HTR-8/SVneo (cell line): Measurements from ENCODE around the gene NME7.
"Not testable (repeated sequence)": the region's sequence is repeated elsewhere in the genome, so short reads cannot be mapped to it uniquely, and the experiment has no call there.

Experiments
- DNase-seq: peaks from one replicate; pipeline ENCODE4 v3.0.0; 2011; ENCODE audit warnings: low spot score, mixed read lengths; ENCODE audit not compliant: insufficient read length
- FAIRE-seq: peaks from 2 replicates; lab custom pipeline; 2011; peaks lifted over from hg19 to GRCh38; lab: Jason Lieb, UNC

Gene NME7

GRCh38 chr1:169138866-169139670 lies 228.5 kb downstream of the NME7 start:
- FAIRE-seq (no peak), DNase-seq (no peak)

GRCh38 chr1:169137357-169137756 lies 230.2 kb downstream of the NME7 start:
- FAIRE-seq (no peak), DNase-seq (no peak)

- DNase-seq (no peak), FAIRE-seq (no peak)
These were observed 233.6 kb downstream of the NME7 start for GRCh38 chr1:169133801-169134502.

- DNase-seq (no peak), FAIRE-seq (no peak)
These were observed 234.4 kb downstream of the NME7 start for GRCh38 chr1:169133228-169133576.

- FAIRE-seq (no peak), DNase-seq (no peak)
These were observed 234.9 kb downstream of the NME7 start for GRCh38 chr1:169132512-169133227.

- DNase-seq (no peak), FAIRE-seq (no peak)
These were observed 236.9 kb downstream of the NME7 start for GRCh38 chr1:169130683-169131082.

GRCh38 chr1:169129109-169129784 lies 238.3 kb downstream of the NME7 start:
- DNase-seq (no peak), FAIRE-seq (no peak)

- FAIRE-seq (no peak), DNase-seq (no peak)
These were observed 239.0 kb downstream of the NME7 start for GRCh38 chr1:169128562-169128961.

- DNase-seq, result no peak
- FAIRE-seq, result no peak
These were observed 240.3 kb downstream of the NME7 start for GRCh38 chr1:169127305-169127704.

GRCh38 chr1:169126335-169126734 lies 241.3 kb downstream of the NME7 start:
- FAIRE-seq, result no peak
- no peak for DNase-seq

GRCh38 chr1:169125597-169125996 lies 242.0 kb downstream of the NME7 start:
- DNase-seq, FAIRE-seq: not testable (repeated sequence)

GRCh38 chr1:169124459-169124858 lies 243.1 kb downstream of the NME7 start:
- no peak for DNase-seq
- FAIRE-seq, result no peak

- FAIRE-seq (no peak), DNase-seq (no peak)
These were observed 244.6 kb downstream of the NME7 start for GRCh38 chr1:169122976-169123375.

GRCh38 chr1:169121146-169121923 lies 246.3 kb downstream of the NME7 start:
- DNase-seq, result no peak
- FAIRE-seq, result no peak

GRCh38 chr1:169120066-169120465 lies 247.5 kb downstream of the NME7 start:
- DNase-seq, result no peak
- FAIRE-seq, result no peak

- DNase-seq (no peak), FAIRE-seq (no peak)
These were observed 248.2 kb downstream of the NME7 start for GRCh38 chr1:169119405-169119804.

- FAIRE-seq (no peak), DNase-seq (no peak)
These were observed 249.4 kb downstream of the NME7 start for GRCh38 chr1:169118227-169118626.

- FAIRE-seq (no peak), DNase-seq (no peak)
These were observed 250.0 kb downstream of the NME7 start for GRCh38 chr1:169117599-169117998.

GRCh38 chr1:169117014-169117413 lies 250.6 kb downstream of the NME7 start:
- FAIRE-seq (no peak), DNase-seq (no peak)
